ENCODE measurements around the gene BTBD18.

BTBD18 gene

GRCh38 chr11:57775491-57775890 is 23.9 kb upstream of the BTBD18 start:
- no peak for DNase-seq

DNA sequence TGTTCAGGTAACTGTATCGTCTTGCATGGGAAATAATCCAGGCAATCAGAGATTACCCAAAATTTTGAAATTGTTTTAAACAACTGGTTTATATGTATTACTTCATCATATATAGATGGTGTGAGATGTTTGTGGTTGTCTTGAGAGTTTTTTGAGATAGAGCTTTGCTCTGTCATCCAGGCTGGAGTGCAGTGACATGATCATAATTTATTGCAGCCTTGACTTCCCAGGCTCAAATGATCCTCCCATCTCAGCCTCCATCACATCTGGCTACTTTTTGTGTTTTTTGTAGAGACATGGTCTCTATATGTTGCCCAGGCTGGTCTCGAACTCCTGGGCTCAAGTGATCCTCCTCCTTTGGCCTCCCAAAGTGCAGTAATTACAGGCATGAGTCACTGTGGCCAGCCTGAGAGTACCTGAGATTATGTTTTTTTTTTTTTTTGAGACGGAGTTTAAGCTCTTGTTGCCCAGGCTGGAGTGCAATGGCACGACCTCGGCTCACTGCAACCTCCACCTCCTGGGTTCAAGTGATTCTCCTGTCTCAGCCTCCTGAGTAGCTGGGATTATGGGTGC is 21.5 kb upstream of the BTBD18 start:
- no peak for DNase-seq

- no peak for DNase-seq
Measured at GRCh38 chr11:57772562-57772961, 20.9 kb upstream of the BTBD18 start.

DNA sequence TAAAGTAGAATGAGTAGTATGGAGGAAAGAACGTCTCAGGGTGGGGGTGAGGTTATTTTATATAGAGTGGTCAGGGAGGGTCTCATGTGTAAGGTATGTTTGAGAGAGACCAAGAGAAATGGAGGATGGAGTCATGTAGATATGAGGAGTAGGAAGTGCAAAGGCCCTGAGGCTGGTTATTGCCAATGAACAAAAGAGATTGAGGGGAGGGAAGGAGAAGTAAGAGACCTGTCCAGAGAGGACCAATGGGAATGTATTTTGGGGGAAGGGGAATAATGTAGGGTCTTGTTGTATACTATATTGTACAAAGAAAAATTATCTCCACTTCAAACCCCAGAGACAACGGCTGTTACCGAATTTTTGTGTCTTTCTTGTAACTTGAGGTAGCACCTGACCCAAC is 19.7 kb upstream of the BTBD18 start:
- no peak for DNase-seq

GRCh38 chr11:57770793-57771192 is 19.2 kb upstream of the BTBD18 start:
- no peak for DNase-seq

DNA sequence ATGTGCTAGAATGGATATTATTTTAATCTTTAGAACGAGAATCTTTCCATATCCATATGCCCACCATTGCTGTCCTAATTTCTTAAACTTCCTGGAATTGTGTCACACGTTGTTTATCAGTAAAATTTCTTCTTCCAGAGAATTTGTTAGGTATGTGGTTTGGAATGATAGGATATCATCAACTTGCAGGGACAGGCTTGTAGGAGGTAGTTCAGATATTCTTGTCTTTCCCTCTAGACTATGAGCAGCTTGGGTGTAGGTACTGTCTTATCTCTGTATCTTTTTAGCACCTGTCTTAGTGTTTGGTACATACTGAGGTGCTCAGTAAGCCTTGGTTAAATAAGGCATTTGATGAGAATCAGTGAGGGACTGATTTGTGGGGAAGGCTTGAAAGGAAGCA is 13.4 kb upstream of the BTBD18 start:
- DNase-seq, result no peak

DNA sequence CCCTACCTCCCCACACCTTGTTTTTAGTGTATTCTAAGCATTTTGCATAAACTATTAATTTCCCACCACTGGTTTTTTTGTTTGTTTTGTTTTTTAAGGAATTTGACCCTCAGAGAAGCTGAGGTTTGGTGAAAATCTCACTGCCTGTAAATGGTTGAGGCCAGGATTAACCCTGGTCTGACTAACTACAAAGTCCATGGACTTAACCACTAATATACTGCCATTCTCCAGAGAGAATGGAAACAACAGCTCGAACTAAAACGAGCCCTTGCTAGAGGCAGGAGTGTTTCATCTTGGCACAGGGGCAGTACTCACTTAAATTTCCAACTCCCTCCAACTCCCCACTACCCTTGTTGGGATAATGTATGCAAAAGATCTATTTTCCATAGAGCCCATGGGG is 12.9 kb upstream of the BTBD18 start:
- no peak for DNase-seq

GRCh38 chr11:57764021-57764420 is 12.4 kb upstream of the BTBD18 start:
- no peak for DNase-seq

DNA sequence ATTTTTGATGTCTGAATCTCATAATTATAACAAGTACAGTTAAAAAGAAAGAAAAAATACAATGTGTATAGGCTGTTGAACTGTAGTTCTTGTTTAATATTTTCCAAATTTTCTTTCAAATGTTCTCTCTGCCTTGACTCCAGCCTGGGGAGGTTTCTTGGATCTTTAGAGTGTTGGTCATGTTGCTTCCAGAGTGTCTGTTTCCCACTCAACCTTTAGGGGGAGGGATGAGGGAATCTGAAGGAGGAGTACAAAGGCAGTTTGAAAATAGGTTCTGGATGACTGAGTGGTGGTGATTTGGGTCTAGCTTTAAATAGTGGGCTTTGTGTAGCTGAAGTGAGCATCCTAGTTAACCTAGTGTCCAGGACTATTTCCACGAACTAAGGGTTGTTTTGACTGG is 11.9 kb upstream of the BTBD18 start:
- DNase-seq, result peak; percentile 39

GRCh38 chr11:57762235-57762861 is 10.7 kb upstream of the BTBD18 start:
- peak; percentile 48 for DNase-seq

DNA sequence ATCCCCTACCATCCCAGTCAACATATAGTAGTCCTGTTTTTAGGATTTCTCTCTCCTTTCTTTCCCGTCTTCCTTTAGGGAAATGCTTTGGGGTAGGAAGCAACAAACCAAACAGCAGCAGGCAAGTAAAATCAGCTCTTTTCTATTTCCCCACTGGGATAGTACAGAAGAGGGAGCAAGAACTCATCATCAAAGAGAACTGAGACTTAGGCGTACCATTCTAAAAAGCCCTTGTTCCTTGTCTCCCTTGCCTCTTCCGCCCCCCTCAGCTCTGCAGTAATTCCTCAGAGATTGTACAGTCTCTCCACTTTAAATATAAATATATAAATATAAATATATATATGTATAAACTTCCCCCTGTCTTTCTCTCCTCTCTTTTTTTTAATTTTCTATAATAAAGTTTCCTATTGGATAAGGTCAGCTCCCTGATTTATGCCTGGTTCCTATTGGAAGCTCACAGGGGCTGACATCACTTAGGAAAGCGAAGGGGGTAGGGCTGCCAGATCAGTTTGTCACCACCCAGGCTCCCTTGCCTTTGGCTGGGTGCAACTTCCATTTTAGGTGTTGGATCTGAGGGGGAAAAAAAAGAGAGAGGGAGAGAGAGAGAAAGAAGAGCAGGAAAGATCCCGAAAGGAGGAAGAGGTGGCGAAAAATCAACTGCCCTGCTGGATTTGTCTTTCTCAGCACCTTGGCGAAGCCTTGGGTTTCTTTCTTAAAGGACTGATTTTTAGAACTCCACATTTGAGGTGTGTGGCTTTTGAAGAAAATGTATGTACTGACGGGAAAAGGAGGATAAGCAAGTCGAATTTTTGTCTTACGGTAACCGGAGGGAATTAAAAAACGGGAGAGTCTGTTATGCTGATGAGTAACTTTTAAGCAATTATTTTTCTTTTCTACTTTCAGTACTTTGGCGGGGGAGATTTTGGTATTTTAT is 9.9 kb upstream of the BTBD18 start, which contains the start of gene CTNND1:
Gene CTNND1 (plus strand): TSS at position 502 of the 934 bp plus-strand sequence. CDS start 29,677 bp downstream, outside the sequence.
- DNase-seq, result peak; percentile 96

- no peak for DNase-seq
Measured at GRCh38 chr11:57758174-57758573, 6.6 kb upstream of the BTBD18 start.

- DNase-seq, result no peak
Measured at GRCh38 chr11:57752954-57753353, 1.3 kb upstream of the BTBD18 start.

- peak; percentile 58 for DNase-seq
Measured at GRCh38 chr11:57751176-57751575, 443 bp downstream of the BTBD18 start.

DNA sequence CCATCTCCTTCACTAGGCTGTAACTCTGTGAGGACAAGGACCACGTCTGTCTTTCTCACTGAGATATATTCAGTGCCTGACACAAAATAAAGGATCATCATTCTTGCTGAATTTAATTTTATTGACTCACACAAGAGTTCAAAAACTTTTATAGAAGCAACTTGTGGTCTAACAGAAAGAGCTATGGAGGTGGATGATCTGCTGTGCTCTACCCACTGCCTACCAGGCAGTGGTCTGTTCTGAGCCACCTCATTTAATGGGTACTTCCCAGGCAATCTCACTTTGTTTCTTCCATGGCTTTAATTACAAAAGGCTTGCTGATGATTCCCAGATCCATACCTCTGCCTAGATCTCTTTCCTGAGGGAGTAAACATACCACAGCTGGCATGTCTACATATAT is 4.7 kb downstream of the BTBD18 start:
- no peak for DNase-seq

GRCh38 chr11:57745206-57745605 is 6.4 kb downstream of the BTBD18 start:
- no peak for DNase-seq

GRCh38 chr11:57744357-57744756 is 7.3 kb downstream of the BTBD18 start:
- DNase-seq, result no peak

DNA sequence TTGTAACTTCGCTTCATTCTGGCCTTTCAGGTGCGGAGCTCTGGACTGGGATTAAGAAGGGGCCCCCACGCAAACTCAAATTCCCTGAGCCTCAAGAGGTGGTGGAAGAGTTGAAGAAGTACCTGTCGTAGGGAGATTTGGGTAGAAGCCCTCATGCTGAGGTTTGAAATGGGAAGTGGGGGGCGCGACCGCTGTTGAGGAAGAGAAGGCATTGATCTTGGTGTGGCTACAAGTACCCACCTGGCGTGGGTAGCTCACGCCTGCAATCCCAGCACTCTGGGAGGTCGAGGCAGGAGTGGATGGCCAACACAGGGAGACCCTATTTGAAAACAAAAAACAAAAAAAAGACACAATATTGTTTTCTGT is 9.5 kb downstream of the BTBD18 start:
- DNase-seq, result no peak

DNA sequence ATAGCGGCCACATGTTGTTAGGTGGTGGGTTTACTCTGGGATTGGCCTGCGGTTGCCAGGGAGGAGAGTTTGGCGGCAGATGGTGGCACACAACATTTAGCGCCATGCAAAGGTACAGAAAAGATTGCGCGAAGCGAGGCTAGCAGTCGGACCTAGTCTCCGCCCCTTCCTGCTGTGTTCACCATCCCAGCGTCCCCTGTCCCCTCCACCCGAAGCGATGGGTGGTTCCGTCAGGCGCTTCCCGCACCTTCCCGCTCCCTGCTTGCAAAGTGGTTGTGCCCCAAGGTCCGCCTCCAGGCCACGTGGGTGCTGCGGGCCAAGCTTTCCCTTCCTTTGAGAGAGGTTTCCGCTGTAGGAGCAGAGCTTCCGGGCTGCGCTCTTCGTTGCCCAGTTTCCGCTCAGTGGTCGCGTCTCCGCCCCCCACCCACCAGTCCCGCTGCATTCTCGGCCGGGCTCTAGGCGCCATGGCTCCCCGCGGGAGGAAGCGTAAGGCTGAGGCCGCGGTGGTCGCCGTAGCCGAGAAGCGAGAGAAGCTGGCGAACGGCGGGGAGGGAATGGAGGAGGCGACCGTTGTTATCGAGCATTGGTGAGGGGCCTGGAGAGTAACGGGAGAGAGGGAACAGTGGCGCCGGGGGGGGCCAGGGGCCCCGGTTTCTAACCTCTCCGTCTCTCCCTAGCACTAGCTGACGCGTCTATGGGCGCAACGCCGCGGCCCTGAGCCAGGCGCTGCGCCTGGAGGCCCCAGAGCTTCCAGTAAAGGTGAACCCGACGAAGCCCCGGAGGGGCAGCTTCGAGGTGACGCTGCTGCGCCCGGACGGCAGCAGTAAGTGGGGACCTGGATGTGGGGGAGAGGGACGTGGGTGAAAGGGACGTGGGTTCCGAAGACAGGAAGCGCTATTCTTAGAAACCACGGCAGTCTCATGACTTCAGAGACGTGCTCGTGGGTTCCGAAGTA is 10.2 kb downstream of the BTBD18 start, which contains the start of gene SELENOH:
Gene SELENOH (plus strand): TSS at position 360 of the 955 bp plus-strand sequence. CDS start 105 bp downstream, at position 465.
- DNase-seq, result peak; percentile 99

- DNase-seq, result peak; percentile 95
Measured at GRCh38 chr11:57735619-57736298, 15.9 kb downstream of the BTBD18 start.

GRCh38 chr11:57732661-57733060 is 19.0 kb downstream of the BTBD18 start:
- no peak for DNase-seq

GRCh38 chr11:57729479-57729878 is 22.1 kb downstream of the BTBD18 start:
- no peak for DNase-seq

All from OCI-M1 (cell line).